Right kidney (tissue), 1 donor: ENCODE results near the gene C1QTNF12.

Source experiments
- DNase-seq: peaks from one replicate; pipeline ENCODE4 v3.0.0-alpha.2; 2016

Gene C1QTNF12

GRCh38 chr1:1228596-1229321 is 17.8 kb downstream of the C1QTNF12 start:
- DNase-seq: no peak

GRCh38 chr1:1228187-1228586 is 18.3 kb downstream of the C1QTNF12 start:
- no peak for DNase-seq

- no peak for DNase-seq
These were observed 19.1 kb downstream of the C1QTNF12 start for GRCh38 chr1:1227386-1227785.

GRCh38 chr1:1226566-1227362 is 19.8 kb downstream of the C1QTNF12 start:
- no peak for DNase-seq

DNA sequence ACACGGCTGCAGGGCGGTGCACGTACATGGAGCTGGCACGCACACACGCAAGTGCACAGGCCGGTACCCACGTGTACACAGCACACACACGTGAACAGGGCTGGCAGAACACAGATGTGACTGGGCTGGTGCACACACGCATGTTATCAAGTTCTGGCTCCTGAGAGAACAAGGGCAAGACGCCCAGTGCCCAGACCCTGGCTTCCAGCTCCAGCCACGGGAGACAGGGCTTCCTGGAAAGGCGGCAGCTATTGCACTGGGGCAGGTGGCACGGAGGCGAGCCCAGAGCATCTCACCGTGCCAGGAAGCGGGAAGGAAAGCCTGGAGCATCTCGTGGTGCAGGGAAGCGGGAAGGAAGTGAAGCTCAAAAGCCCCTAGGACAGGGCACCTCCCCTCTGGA is 20.6 kb downstream of the C1QTNF12 start:
- DNase-seq: no peak

DNA sequence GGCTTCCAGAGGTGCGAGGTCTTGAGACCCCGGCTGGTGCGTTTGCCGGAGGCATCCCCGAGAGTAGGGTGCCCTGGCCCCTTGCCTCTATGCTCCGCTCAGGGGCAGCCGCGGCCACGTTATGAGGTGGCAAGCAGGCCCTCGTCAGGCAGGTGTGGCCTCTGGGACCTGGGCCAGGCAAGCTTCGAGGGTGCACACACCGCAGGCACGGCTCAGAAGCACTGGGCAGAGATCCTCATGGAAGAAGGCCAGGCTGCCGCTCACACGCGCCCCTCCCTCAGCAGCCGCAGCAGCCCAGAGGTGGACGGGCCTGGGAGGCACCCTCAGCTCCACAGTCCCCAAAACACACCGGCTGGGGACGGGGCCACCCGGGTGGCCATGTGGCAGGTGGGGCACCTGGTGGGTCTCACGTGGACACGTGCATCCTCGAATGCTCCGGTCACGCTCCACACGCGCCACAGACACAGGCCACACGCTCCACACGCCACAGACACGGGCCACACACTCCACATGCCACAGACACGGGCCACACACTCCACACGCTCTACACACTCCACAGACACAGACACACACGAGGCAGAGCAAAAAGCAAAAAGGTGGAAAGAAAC is 21.2 kb downstream of the C1QTNF12 start:
- no peak for DNase-seq

GRCh38 chr1:1223891-1224290 is 22.6 kb downstream of the C1QTNF12 start:
- DNase-seq: no peak

- DNase-seq: no peak
These were observed 23.2 kb downstream of the C1QTNF12 start for GRCh38 chr1:1223321-1223720.

DNA sequence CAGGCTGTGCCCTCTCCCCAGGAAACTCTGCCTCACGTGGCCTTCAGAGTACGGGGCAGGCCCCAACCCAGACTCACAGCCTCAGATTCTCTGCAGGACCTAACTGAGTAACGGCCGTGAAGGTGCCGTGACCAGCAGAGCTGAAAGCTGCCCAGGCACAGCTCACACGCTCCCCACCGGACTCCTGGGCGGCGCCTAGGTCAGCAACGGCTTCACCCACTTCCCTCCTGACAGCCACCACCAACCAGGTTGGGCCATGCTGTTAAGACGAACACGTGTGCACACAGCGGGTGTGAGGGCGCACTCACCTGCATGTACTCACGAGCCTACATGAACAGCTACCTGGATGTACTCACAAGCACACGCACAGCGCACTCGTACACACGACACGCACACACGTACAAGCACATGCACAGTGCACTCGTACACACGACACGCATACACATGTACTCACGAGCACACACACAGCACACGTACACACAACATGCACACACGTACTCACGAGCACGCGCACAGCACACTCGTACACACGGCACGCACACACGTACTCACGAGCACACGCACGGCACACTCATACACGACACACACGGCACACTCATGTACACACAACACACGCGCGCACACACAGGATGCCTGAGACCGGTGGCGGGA is 23.8 kb downstream of the C1QTNF12 start:
- no peak for DNase-seq

GRCh38 chr1:1221887-1222574 is 24.5 kb downstream of the C1QTNF12 start:
- DNase-seq: no peak

GRCh38 chr1:1220197-1220596 is 26.3 kb downstream of the C1QTNF12 start:
- DNase-seq: no peak

DNA sequence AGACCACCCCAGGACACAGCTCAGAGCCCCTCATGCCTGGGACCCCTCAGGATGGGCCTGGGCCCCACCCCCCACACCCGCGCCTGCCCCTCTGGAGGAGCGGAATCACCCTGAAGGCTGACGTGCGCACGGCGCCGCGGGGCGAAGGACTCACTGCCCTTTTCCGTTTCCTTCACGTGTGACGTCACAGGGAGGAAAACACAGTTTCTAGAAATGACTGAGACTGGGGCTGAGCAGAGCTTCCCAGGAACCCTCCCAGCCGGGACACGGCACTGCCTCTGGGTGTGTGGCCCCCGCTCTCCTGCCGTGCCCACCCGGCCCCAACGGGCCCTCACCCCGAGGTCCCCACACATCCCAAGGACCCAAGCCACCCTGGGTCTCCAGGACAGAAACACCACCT is 27.2 kb downstream of the C1QTNF12 start:
- DNase-seq: no peak

- DNase-seq: no peak
These were observed 27.9 kb downstream of the C1QTNF12 start for GRCh38 chr1:1218524-1219200.

DNA sequence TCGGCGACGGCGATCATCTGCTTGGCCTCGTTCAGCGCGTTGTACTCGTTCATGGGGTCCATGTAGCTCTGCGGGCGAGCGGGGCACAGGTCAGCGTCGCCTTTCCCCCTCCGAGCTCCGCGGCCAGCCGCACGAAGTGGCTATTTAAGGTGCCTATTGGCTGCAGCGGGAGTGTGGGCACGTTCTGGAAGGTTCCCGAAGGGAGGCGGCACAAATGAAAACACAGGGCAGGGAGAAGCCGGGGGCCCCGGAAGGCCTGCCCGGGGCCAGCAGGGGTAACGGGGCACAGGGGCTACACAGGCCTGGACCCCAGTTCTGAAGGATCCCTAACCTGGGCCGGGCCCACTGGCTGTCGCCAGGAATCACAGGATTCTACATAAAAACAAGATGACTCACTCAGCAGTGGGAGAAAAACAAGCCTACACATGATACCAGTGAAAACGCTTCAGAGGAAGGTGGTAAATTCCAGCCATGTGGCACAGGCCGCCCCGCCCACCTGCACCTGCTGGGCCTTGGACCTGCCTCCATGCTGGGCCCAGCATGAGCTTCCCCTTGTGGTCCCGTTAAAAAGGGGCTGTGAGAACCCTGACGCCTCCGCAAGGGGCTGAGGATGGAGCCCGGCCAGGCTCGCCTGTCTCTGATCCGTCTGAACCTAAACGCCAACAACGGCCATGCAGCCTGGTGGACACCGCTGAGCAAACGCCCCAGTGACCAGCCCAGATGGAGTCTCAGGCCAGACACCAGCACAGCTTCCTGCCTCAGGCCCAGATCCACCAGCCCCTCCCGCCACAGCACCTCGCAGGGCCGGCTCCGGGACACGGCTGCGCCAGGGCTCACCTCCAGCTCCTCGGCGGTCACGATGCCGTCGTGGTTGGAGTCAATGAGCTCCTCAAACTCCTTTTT is 28.6 kb downstream of the C1QTNF12 start:
- DNase-seq: no peak

GRCh38 chr1:1216770-1217620 is 29.5 kb downstream of the C1QTNF12 start:
- DNase-seq: no peak

DNA sequence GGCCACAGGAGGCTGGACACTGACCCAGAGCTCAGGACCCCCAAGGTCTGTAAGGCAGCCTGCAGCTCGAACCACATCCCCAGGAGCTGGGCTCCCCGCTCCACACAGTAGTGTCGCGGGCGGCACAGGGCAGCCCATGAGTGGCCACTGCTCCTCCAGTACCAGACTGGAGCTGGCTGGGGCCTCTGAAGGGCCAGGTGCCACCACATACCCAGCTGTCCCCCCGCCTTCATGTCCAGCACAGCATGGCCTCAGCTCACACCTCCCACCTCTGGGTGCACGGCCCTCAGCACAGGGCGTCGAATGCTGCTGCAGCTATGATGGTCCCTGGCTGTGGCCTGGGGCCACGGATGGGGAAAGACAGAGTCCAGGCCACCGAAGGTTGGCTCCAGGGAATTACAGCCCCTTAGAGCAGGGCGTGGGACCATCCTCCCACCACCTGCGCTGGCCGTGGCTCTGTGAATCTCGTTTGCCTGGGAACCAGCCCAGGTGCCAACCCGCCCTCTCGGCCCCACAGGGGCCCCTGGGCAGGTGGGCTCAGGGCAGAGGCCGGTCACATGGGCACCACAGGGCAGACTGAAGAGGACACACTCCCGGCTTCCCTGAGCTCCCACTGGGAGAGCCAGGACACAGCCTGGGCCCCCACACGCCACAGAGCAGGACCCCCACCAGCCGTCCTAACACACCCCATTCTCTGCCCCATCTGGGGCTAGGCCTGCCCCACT is 30.5 kb downstream of the C1QTNF12 start:
- no peak for DNase-seq

GRCh38 chr1:1215080-1215676 is 31.3 kb downstream of the C1QTNF12 start:
- no peak for DNase-seq
